Measurements from ENCODE around the gene GPR119.
"Not testable (repeated sequence)": the region's sequence is repeated elsewhere in the genome, so short reads cannot be mapped to it uniquely, and the experiment has no call there.

Gene GPR119

DNA sequence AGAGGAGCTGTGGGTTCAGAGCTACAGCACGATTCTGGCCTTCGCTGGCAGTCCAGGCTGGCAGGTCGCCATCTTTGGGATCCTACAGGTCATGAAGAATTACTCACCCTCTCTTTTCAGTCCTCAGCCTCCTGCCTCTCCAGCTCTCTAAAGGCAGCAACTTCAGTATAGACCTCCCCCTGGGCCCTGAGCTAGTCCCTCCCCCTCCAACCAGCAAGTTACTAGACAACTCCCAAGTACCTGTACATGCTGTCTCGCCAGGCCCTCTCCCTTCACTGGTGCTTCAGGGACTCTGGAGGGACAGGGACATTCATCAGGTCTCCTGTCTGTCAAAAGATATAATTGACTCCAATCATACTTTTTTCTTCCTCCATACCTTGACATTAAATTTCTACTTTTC lies at the start of gene GPR119:
GPR119 (minus strand) TSS at position 155 of the 400 bp plus-strand sequence. CDS start 227 bp downstream, outside the sequence.
- in situ Hi-C loops (cut with MboI; ENCODE audit: low sequenced_read_pairs), result no loop called here

DNA sequence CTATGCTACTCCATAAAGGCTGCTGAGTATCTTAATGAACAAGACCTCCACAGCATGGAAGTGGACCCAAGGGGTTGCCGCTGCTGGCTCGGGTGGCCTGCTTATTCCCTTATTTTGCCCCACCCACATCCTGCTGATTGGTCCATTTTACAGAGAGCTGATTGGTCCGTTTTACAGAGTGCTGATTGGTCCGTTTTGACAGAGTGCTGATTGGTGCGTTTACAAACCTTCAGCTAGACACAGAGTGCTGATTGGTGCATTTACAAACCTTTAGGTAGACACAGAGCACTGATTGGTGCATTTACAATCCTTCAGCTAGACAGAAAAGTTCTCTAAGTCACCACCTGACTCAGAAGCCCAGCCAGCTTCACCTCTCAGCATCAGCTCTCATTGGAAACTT lies 43.8 kb upstream of the GPR119 start:
- in situ Hi-C loops (cut with MboI; ENCODE audit: low sequenced_read_pairs), result not testable (repeated sequence)

DNA sequence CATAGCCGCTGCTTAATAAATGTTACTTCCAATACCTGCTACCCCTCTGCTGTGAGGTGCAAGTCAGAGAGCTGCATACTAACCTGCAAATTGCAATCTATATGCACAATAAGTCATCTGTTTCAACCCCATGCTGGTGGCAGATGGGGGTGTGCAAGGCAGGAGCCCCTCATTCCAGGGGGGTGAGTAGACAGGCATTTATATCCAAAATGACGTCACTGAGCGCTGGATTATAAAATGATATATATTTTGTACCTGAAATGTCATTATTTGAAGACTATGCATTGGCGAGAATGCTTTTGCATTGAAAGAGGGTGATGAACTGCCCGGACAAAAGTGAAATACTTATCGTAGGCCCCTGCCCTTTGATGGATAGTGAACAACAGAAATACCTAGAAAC lies 41.1 kb upstream of the GPR119 start:
- in situ Hi-C loops (cut with MboI; ENCODE audit: low sequenced_read_pairs), result no loop called here

DNA sequence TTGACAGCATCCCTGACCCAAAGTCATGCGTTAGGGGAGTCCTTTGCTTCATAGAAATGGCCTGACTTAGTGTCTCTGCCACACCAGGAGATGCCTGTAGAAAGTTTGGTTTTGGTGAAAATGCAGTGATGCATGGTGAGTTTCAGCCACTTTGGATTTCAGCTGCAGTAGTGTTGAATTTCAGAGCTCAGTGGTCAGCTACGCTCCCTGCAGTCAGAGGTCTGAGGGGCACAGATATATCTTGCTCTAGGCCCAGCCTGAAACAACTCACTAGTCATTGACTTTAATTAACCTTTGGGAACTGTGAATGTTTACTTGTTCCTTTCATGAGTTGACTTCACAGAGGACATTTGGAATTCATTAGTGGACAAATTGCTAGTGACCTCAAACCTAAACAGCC lies 33.8 kb upstream of the GPR119 start:
- in situ Hi-C loops (cut with MboI; ENCODE audit: low sequenced_read_pairs), result no loop called here

DNA sequence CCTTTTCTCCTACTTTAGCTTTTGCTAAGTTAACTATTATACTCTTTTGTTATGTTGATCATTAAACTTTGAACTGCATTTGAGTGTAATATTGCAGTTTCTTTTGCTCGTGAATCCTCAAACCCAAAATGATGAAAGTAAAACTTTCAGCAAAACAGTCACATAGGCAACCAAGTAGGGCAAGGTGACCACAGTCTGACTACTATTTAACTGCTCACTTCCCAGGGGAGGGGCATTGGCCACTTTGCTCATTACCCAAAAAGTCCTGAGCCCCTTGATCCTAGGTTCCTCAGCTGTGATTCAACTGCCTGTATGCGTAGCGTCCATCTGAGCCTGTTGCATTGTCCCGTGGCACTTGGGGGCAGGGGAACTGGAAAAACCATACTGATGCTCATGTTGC lies 33.3 kb upstream of the GPR119 start:
- in situ Hi-C loops (cut with MboI; ENCODE audit: low sequenced_read_pairs), result no loop called here

DNA sequence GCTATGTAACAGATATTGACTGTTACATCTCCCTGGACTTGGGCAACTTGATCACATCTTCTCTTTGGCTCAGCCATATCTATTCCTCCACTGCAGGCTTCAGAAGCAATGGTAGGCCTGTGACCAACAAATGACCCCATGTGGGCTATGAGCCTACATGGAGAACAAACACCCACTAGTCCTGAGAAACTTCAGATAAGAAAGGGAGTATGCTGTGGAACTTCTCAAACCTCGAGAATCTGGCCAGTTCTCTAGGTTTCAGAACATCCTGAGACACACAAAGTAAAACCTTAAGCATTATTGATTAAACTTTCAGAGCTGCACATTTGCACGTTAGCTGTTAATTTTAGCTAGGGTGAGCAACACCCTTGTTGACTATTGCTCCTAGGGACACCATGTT lies 32.6 kb upstream of the GPR119 start:
- in situ Hi-C loops (cut with MboI; ENCODE audit: low sequenced_read_pairs), result no loop called here

DNA sequence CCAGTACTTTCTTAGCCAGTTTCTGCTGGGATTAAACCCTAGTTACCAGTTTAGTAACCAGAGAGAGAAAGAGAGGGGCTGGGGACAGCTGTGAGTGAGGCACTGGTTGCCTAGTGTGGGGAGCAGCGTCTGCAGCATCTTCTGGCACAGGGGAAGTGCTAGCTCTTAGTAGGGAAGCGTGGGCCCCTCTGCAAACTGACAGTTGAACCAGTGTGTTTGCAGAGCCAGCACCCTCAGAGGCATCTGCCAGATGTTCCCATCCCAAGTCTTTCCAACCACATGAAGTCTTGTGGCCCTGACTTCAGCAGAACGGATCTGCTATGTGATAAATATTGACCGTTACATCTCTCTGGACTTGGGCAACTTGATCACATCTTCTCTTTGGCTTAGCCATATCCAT lies 31.3 kb upstream of the GPR119 start:
- in situ Hi-C loops (cut with MboI; ENCODE audit: low sequenced_read_pairs), result no loop called here

DNA sequence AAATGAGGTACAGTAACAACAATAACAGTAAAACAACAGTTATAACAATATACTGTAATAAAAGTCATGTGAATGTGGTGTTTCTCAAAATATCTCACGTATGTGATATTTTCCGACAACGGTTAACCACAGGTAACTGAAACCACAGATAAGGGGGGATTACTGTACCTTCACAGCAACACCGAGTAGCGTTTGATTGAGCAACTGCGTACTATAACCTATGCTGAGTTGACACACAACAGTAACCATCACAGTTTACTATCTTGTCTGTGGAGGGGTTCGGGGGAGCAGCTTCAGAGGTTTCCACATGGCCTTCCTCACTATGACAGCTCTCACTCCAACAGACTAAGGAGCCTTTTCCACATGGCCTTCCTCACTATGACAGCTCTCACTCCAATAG lies 29.7 kb upstream of the GPR119 start:
- in situ Hi-C loops (cut with MboI; ENCODE audit: low sequenced_read_pairs), result no loop called here

DNA sequence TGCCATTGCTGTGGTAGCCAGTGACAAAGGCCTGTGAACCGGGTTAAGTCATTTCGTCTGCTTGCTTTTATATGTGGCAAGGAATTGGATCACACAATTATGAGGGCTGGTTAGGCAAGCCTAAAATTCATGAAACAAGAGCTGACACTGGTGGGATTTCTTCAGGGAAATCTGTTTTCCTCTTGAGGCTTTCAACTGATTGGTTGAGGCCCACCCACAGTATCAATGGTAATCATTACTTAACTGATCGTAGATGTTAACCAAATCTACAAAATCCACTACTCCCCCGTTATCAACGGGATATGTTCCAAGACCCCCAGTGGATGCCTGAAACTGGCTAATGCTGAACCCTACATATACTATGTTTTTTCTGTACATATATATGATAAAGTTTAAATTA lies 29.3 kb upstream of the GPR119 start:
- in situ Hi-C loops (cut with MboI; ENCODE audit: low sequenced_read_pairs), result no loop called here

DNA sequence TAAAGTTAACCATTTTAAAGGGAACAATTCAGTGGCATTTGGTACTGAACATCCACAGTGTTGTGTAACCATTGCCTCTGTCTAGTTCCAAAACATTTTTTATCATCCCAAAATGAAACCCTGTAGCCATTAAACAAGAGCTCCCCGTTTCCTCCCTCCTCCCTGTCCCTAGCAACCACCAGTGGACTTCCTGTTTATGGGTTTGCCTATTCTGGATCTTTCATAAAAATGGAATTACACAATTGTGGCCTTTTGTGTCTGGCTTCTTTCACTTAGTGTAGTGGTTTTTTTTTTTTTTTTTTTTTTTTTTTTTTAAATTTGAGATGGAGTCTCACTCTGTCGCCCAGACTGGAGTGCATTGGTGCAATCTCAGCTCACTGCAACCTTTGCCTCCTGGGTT lies 27.9 kb upstream of the GPR119 start:
- in situ Hi-C loops (cut with MboI; ENCODE audit: low sequenced_read_pairs), result no loop called here

DNA sequence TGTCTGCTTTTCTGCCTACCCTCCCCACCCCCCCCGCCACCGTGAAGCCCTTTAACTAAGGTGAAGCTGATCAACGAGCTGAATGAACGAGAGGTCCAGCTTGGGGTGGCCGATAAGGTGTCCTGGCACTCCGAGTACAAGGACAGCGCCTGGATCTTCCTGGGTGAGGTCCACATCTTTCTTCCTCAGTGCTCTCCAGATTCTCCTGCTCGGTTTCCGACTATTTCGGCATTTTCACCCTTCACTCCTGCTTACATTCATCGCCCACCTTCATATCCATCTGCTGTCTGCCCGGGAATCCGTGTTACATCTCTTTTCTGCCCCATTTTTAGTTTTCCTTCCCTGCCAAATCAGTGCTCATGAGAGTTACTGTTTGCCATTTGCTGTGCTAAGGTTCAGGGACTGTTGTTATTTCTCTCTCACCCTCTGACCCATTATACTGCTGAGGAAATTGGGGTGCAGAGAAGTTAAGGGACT lies 16.8 kb upstream of the GPR119 start:
- in situ Hi-C loops (cut with MboI; ENCODE audit: low sequenced_read_pairs), result no loop called here

DNA sequence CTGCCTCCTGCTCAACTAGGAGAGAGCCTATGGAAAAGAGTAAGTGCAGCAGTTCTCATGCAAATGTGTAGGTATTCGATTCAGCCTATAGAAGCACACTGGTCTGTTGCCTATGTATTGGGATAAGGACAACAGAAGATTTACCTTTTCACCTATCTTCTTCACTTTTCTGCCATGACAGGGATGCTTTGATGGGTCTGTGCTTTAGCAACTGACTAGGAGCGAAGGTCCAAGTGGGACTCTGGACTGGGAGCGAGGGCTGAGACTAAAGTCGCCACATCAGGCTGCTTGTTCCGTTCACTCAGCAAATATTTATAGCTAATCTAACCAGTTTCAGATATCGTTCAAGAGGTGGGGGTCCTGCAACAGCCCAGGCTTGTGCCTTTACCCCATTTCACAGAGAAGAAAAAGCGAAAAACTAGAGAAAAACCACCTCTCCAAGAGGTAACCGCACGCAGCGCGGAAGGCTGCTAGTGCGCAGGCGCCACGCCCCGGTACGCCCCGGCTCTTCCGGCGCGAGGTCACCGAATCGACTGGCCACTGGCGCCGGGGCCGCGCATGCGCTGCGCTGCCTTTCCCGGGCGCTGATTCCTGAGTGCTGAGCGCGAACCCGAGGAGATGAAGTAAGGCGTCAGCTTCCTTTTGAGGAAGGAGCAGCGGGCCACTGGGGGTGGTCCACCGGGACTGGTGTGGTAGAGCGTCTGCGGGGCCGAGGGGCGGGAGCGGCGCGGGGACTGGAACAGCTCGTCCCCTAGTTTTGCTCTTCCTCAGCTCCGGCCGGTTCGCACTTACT lies 16.1 kb upstream of the GPR119 start, which contains the start of gene RBMX2:
RBMX2 (plus strand) TSS at position 573 of the 793 bp plus-strand sequence; CDS start at position 619, 46 bp downstream.
- in situ Hi-C loops (cut with MboI; ENCODE audit: low sequenced_read_pairs), result no loop called here

DNA sequence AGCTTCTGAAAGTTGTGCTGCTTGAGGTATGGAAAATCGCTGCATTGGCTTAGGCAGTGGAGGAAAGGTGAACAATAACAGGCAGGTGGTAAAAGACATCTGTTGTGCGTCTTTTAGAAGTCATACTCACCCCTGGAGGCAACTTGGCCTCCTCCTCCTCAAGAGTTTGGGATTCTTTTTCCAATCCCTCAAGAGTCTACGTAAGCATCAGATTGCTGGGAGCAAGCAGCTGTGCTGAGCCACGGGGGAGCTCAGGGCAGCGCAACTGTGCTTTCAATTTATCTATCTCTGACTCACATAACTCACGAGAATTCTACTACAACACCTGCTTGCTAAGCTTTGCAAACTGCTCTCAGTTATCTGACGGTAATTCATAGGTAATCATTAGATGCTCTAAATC lies 9.9 kb upstream of the GPR119 start:
- in situ Hi-C loops (cut with MboI; ENCODE audit: low sequenced_read_pairs), result no loop called here

DNA sequence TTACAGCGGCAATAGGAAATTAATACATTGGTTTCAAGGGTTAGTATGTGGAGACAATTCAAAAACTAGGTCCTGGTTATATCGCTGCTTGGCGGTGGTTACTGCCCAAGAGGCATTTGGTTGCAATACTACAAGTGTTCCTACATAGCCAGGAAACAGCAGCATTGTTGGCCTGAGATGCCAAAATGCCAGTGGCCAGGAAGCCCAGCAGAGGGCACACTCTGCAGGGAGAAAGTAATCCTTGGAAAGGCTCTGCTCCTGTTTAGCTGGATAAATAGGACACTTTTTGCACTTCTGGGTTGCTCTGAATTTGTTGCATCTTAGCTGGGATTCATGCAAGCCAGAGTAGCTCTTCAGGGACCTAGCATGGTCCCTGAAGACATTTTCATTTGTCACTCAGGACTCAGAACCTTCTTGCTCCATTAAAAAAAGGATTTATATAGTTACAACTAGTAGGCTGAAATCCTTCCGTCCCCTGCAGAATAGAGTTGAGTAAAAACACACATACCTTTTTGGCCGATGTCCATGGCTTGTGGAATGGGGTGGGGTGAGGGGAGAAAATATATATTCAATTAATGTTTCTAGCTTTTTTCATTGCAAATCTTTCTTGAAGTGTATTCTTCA lies 8.1 kb upstream of the GPR119 start:
- in situ Hi-C loops (cut with MboI; ENCODE audit: low sequenced_read_pairs), result no loop called here

DNA sequence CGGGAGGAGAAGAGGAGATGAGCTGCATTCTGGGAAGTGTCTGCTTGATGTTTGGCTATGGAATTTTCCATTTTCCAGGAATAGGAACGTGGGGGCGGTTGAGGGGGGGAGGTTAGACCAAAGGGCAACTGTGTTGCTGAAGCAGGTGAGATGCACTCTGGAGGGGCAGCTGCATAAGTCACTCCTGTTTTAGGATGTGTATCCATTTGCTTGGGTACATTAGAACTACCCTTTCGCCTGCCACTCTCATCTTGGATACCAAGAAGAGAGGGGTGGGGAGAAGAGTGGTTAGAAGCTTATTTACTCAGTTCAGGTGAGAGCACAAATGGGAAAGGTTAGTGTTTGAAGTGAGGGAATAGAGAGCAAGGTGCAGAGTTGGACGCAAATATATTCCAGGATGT lies 934 bp upstream of the GPR119 start:
- in situ Hi-C loops (cut with MboI; ENCODE audit: low sequenced_read_pairs), result no loop called here

DNA sequence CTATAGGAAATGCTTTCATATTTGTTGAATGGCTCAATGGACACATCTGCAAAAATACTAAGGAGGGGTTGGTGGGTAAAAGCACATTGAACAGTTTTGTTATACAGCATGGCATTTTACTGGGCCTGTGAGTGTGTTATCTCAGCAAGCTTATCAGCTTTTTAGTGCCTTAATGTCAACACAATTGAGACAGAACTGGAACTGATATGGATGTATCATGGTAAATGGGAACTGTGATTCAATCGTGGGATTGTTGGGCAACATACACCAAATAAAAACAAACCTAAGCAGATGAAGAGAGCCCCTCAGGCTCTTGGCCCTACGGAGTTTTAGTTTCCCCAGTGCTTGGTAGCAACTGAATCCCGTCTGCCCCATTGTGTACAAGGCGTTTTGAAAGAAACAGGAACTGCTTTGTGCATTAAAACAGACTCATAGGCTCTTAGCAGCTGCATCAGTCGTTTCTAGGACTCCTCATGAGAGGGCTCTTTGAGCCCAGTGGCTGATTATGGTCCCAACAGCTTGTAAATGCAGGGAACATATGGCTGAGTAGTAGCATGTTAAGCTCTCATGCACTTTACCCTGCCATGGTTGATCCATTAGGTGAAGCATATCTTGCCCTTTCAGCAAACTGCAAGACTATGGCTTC lies 7.3 kb downstream of the GPR119 start:
- in situ Hi-C loops (cut with MboI; ENCODE audit: low sequenced_read_pairs), result no loop called here

DNA sequence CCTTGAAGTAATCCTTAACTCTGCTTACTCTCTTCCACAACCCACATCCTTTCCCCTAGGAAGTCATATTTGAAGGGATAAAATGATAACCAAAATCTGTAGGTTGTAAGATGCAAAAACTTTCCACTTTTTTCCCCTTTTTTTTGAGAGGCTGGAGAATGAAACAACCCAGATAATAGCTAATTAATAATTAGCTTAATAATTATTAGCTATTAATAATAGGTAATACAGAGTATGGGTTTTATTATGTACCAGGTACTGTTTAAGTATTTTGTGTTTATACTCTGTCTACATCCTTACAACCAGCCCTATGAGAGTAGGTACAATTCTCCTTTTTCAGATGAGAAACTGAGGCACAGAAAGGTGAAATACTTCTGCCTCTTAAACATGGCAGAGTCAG lies 9.4 kb downstream of the GPR119 start:
- in situ Hi-C loops (cut with MboI; ENCODE audit: low sequenced_read_pairs), result no loop called here

DNA sequence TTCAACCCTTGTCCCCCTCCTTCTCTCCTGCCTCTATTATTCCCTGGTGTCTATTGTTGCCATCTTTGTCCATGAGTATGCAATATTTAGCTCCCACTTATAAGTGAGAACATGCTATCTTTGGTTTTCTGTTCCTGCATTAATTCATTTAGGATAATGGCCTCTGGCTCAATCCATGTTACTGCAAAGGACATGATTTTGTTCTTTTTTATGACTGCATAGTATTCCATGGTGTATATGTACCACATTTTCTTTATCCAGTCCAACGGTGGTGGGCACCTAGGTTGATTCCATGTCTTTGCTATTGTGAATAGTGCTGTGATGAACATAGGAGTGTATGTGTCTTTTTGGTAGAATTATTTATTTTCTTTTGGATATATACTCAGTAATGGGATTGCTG lies 33.4 kb downstream of the GPR119 start:
- in situ Hi-C loops (cut with MboI; ENCODE audit: low sequenced_read_pairs), result not testable (repeated sequence)

DNA sequence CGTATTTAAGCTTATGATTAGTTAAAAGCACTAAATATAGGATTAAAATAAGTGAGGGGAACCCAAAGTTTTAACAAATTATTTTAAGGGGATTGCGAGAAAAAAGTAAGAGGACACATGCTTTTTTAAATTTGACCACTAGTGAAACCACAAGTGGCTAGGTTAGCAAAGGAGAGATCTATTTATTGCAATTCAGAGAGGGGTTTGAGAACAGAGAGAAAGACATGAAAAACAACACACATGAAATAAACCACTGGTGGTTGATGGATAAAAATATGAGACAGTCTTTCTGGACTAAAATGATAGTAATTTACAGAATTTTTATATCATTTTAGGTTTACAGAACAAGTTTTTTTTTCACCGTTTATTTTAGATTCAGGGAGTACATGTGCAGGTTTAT lies 33.9 kb downstream of the GPR119 start:
- in situ Hi-C loops (cut with MboI; ENCODE audit: low sequenced_read_pairs), result no loop called here

DNA sequence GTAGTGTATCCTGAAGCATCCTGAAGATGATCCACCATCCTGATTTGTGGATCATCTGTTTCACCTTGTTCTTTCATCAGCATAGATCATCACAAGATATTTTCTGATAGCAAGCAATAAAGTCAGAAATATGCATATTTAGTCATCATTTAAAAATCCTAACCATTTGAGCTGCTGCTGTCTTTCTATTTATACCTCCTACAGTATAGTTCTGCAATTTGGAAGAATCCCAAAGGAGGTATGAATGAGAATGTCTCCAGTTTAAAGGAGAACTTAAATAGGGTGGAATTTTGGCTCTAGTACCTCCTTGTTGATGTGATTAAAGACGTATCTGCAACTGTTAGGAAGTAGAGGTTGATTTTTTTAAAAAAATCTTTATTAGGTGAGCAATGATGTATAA lies 38.2 kb downstream of the GPR119 start:
- in situ Hi-C loops (cut with MboI; ENCODE audit: low sequenced_read_pairs), result no loop called here

DNA sequence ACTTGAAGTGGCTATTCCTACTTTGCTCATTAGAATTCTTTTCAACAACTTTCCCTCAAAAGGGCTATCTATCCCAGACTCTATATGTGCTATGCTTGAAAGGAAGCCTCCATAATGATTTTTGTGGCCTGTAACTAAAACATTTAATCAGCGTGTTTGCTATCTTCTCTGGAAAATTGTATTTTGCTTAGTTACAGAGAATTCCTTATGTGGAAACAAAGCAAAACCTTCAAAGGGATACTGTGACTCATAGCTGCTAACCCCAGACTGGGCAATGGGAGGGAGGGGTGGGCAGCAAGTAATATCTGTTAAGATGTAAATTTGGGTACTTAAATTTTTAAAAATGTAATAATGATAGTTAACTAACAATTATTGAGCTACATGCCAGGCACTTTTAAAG lies 42.1 kb downstream of the GPR119 start:
- in situ Hi-C loops (cut with MboI; ENCODE audit: low sequenced_read_pairs), result no loop called here

DNA sequence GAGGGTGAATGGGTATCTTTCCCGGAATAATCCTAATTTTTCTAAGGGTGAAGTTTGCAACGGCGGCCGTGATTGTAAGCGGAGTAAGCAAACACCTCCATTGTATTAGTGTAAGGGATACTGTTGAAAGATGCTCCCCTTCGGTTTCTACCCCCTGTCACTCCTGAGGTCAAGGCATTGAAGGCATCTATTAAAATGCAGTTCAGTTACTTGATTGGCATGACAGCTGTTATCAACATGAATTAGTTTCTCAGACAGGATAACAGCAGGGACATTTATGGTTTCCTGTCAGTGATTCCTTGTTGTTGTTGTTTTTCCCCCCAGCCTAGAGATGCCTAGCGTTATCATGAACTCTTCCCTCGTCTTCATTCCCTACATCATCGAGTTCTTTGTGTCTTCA lies 45.2 kb downstream of the GPR119 start:
- in situ Hi-C loops (cut with MboI; ENCODE audit: low sequenced_read_pairs), result no loop called here

Measured in HL-60/S4 treated with phorbol 12-myristate 13-acetate at 8.2 ng/mL for 4 days and 3 days (cell line).